ENCODE data around the gene FOXI2.

The FOXI2 gene

GRCh38 chr10:127736915-127737562 is at the start of gene FOXI2:
Gene FOXI2, plus strand, starts transcription at chr10:127737185. Its CDS starts 89 bp downstream, at chr10:127737274.
- TF ChIP-seq CTCF (conservative IDR thresholded peaks at IDR 0.05): no peak
- no peak within 1 kb of the TSS for H3K27ac ChIP-seq

GRCh38 chr10:127687548-127687947 is 49.4 kb upstream of the FOXI2 start:
- H3K27ac ChIP-seq: no peak overlapping the region
- TF ChIP-seq CTCF (conservative IDR thresholded peaks at IDR 0.05): no peak

- TF ChIP-seq CTCF (conservative IDR thresholded peaks at IDR 0.05): no peak
- H3K27ac ChIP-seq: no peak overlapping the region
These were observed 46.7 kb upstream of the FOXI2 start for GRCh38 chr10:127690176-127690835.

- peak; percentile 69 for TF ChIP-seq CTCF (conservative IDR thresholded peaks at IDR 0.05)
- H3K27ac ChIP-seq: no peak overlapping the region
These were observed 42.3 kb upstream of the FOXI2 start for GRCh38 chr10:127694580-127695193.

GRCh38 chr10:127695431-127695830 is 41.6 kb upstream of the FOXI2 start:
- no peak for TF ChIP-seq CTCF (conservative IDR thresholded peaks at IDR 0.05)
- H3K27ac ChIP-seq: no peak overlapping the region

- no peak overlapping the region for H3K27ac ChIP-seq
- TF ChIP-seq CTCF (conservative IDR thresholded peaks at IDR 0.05): no peak
These were observed 38.1 kb upstream of the FOXI2 start for GRCh38 chr10:127698886-127699285.

GRCh38 chr10:127699311-127699710 is 37.7 kb upstream of the FOXI2 start:
- H3K27ac ChIP-seq: no peak overlapping the region
- no peak for TF ChIP-seq CTCF (conservative IDR thresholded peaks at IDR 0.05)

All from VCaP (cell line).